GM21367 (cell line): Measurements from ENCODE around the gene CAMTA1.

Experiments used
- ATAC-seq: cut with Tn5 transposase; IDR thresholded peaks from one replicate; pipeline ENCODE4 v1.9.1; 2021; ENCODE audit not compliant: unreplicated experiment

The CAMTA1 gene

GRCh38 chr1:7555391-7556185, 770.3 kb downstream of the CAMTA1 start:
- ATAC-seq, result no peak

- no peak for ATAC-seq
Measured at GRCh38 chr1:7557301-7557891, 772.1 kb downstream of the CAMTA1 start.

GRCh38 chr1:7558041-7558461, 772.8 kb downstream of the CAMTA1 start:
- ATAC-seq, result no peak

- ATAC-seq, result no peak
Measured at GRCh38 chr1:7558481-7558880, 773.2 kb downstream of the CAMTA1 start.

- no peak for ATAC-seq
Measured at GRCh38 chr1:7558921-7559869, 773.9 kb downstream of the CAMTA1 start.

- no peak for ATAC-seq
Measured at GRCh38 chr1:7560128-7560527, 774.9 kb downstream of the CAMTA1 start.

GRCh38 chr1:7560601-7561181, 775.4 kb downstream of the CAMTA1 start:
- ATAC-seq, result no peak

GRCh38 chr1:7561331-7561921, 776.2 kb downstream of the CAMTA1 start:
- ATAC-seq, result no peak

GRCh38 chr1:7561936-7562728, 776.9 kb downstream of the CAMTA1 start:
- no peak for ATAC-seq

- no peak for ATAC-seq
Measured at GRCh38 chr1:7562729-7563605, 777.7 kb downstream of the CAMTA1 start.

- no peak for ATAC-seq
Measured at GRCh38 chr1:7564137-7564536, 778.9 kb downstream of the CAMTA1 start.

GRCh38 chr1:7565099-7565750, 780.0 kb downstream of the CAMTA1 start:
- ATAC-seq, result no peak

- no peak for ATAC-seq
Measured at GRCh38 chr1:7566417-7567375, 781.4 kb downstream of the CAMTA1 start.

- no peak for ATAC-seq
Measured at GRCh38 chr1:7567376-7567775, 782.1 kb downstream of the CAMTA1 start.

- no peak for ATAC-seq
Measured at GRCh38 chr1:7568053-7568452, 782.8 kb downstream of the CAMTA1 start.

- no peak for ATAC-seq
Measured at GRCh38 chr1:7568901-7569524, 783.8 kb downstream of the CAMTA1 start.

- ATAC-seq, result no peak
Measured at GRCh38 chr1:7570311-7570710, 785.1 kb downstream of the CAMTA1 start.
